ENCODE results near the gene SORCS3. TPM values are rescaled to one million over a fixed set of nuclear protein-coding genes. Genes with fewer than 3 reads are reported as not detected.

The SORCS3 gene
- total and polyA plus RNA-seq, 9 of the 15 experiments (the other 6 are each of a cell fraction or from before 2014, with no cell fraction given): not detected

DNA sequence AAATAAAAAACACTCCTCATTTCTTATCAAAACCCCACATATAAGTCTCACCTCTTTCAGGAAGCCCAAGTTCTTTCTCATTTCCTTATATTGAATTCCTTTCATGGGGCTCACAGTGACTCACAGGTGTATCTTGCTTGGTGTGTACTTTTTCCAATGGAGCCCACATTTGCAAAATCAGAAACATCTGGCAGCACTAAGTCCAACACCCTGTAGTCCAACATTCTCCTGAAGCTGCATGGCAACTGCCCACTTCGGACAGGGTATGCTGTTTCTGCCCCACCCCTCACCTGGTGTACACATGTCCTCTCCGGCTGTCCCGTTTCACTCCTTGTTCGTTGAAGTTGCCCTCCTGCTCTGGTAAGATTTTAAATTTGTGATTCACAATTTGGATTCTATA is 544.1 kb downstream of the SORCS3 start:
- H3K79me2 ChIP-seq (ENCODE audit: control insufficient read depth, insufficient read depth, low read length): no peaks in the 10 kb centered on the region
- ATAC-seq (no peak), DNase-seq (ENCODE audit: extremely low read depth in 1 of 4, low spot score in 3 of 4) (no peak), FAIRE-seq (no peak)
- H3K4me3 ChIP-seq: no peak overlapping the region
- no peak overlapping the region for H2AFZ ChIP-seq (ENCODE audit: low read depth, low read length)
- H4K20me1 ChIP-seq (replicated peaks; ENCODE audit: control insufficient read depth, insufficient read depth, low read length): no peaks in the 10 kb centered on the region
- no peak overlapping the region for H3K27ac ChIP-seq (ENCODE audit: extremely low read depth, low read depth, low read length)
- intact Hi-C loops (cut with micrococcal nuclease): no loop called here
- 2% methylated on average over 4 of the region's 4 CpGs for WGBS (ENCODE audit: insufficient coverage, low coverage, missing lambda C conversion rate)
- no peak overlapping the region for H3K9ac ChIP-seq (ENCODE audit: insufficient read depth in 1 of 2, low read depth in 2 of 2, low read length in 2 of 2)
- H3K36me3 ChIP-seq (ENCODE audit: control insufficient read depth, insufficient read depth, low read length): no peaks in the 10 kb centered on the region
- no peak overlapping the region for H3K4me2 ChIP-seq (ENCODE audit: insufficient read depth, low read length)
- POLR2A ChIA-PET: no interaction called here
- in situ Hi-C loops (cut with MboI): no loop called here
- H3K27me3 ChIP-seq (ENCODE audit: control insufficient read depth in 2 of 2, insufficient read depth in 2 of 2, low read length in 2 of 2): no peaks in the 10 kb centered on the region
- BruUV-seq (replicated peaks): no TSS peak
- H3K4me1 ChIP-seq (replicated peaks in 1 of 2; ENCODE audit: control insufficient read depth in 2 of 2, insufficient read depth in 2 of 2, low read length in 2 of 2): no peaks in the 10 kb centered on the region
- H3K9me1 ChIP-seq (ENCODE audit: control insufficient read depth, insufficient read depth, low read length): no peaks in the 10 kb centered on the region
- CTCF ChIA-PET (ENCODE audit: low intra/inter-chr PET ratio): no interaction called here
- no peaks in the 10 kb centered on the region for H3K9me3 ChIP-seq (replicated peaks; ENCODE audit: control insufficient read depth, insufficient read depth, low read depth, low read length)
- no peak for TF ChIP-seq RBM39 (optimal IDR thresholded peaks at IDR 0.05; ENCODE audit: low read depth, low read length)
- TF ChIP-seq GABPA (tag; conservative IDR thresholded peaks at IDR 0.05; ENCODE audit: low read depth): no peak
- no peak for TF ChIP-seq SNRNP70 (optimal IDR thresholded peaks at IDR 0.05; ENCODE audit: low read depth, low read length)
- no peak for TF ChIP-seq THRAP3 (IDR thresholded peaks at IDR 0.05; ENCODE audit: borderline replicate concordance)
- no peak for TF ChIP-seq NCOA2 (IDR thresholded peaks at IDR 0.05; ENCODE audit: partially characterized antibody in 2 of 2)
- no peak for TF ChIP-seq TOE1 (IDR thresholded peaks at IDR 0.05; ENCODE audit: borderline replicate concordance)
- TF ChIP-seq TOE1 (CRISPR knock-in tag; IDR thresholded peaks at IDR 0.05; ENCODE audit: borderline replicate concordance, low read depth): no peak
- TF ChIP-seq PHB (CRISPR knock-in tag; IDR thresholded peaks at IDR 0.05): no peak
- TF ChIP-seq, protein P1, sequence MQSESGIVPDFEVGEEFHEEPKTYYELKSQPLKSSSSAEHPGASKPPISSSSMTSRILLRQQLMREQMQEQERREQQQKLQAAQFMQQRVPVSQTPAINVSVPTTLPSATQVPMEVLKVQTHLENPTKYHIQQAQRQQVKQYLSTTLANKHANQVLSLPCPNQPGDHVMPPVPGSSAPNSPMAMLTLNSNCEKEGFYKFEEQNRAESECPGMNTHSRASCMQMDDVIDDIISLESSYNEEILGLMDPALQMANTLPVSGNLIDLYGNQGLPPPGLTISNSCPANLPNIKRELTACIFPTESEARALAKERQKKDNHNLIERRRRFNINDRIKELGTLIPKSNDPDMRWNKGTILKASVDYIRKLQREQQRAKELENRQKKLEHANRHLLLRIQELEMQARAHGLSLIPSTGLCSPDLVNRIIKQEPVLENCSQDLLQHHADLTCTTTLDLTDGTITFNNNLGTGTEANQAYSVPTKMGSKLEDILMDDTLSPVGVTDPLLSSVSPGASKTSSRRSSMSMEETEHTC (IDR thresholded peaks at IDR 0.05): no peak
- TF ChIP-seq REST (IDR thresholded peaks at IDR 0.05; ENCODE audit: borderline replicate concordance): no peak
- no peak for TF ChIP-seq REST (CRISPR knock-in tag; IDR thresholded peaks at IDR 0.05; ENCODE audit: low read depth)
- TF ChIP-seq PRMT5 (CRISPR knock-in tag; IDR thresholded peaks at IDR 0.05): no peak
- TF ChIP-seq, protein P2, sequence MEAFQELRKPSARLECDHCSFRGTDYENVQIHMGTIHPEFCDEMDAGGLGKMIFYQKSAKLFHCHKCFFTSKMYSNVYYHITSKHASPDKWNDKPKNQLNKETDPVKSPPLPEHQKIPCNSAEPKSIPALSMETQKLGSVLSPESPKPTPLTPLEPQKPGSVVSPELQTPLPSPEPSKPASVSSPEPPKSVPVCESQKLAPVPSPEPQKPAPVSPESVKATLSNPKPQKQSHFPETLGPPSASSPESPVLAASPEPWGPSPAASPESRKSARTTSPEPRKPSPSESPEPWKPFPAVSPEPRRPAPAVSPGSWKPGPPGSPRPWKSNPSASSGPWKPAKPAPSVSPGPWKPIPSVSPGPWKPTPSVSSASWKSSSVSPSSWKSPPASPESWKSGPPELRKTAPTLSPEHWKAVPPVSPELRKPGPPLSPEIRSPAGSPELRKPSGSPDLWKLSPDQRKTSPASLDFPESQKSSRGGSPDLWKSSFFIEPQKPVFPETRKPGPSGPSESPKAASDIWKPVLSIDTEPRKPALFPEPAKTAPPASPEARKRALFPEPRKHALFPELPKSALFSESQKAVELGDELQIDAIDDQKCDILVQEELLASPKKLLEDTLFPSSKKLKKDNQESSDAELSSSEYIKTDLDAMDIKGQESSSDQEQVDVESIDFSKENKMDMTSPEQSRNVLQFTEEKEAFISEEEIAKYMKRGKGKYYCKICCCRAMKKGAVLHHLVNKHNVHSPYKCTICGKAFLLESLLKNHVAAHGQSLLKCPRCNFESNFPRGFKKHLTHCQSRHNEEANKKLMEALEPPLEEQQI (IDR thresholded peaks at IDR 0.05): no peak

Data from K562 (cell line).